GM12873 (cell line): Measurements from ENCODE around the gene LIN37.

ENCODE experiments used
- TF ChIP-seq, protein P1 (sequence below): IDR thresholded peaks from 2 replicates; pipeline ENCODE4 v1.5.1; 2012; ENCODE audit warnings: low read depth, mild to moderate bottlenecking, moderate library complexity, low read length, control low read depth; ENCODE audit not compliant: insufficient read depth; ENCODE audit errors: missing control alignments

The LIN37 gene

DNA sequence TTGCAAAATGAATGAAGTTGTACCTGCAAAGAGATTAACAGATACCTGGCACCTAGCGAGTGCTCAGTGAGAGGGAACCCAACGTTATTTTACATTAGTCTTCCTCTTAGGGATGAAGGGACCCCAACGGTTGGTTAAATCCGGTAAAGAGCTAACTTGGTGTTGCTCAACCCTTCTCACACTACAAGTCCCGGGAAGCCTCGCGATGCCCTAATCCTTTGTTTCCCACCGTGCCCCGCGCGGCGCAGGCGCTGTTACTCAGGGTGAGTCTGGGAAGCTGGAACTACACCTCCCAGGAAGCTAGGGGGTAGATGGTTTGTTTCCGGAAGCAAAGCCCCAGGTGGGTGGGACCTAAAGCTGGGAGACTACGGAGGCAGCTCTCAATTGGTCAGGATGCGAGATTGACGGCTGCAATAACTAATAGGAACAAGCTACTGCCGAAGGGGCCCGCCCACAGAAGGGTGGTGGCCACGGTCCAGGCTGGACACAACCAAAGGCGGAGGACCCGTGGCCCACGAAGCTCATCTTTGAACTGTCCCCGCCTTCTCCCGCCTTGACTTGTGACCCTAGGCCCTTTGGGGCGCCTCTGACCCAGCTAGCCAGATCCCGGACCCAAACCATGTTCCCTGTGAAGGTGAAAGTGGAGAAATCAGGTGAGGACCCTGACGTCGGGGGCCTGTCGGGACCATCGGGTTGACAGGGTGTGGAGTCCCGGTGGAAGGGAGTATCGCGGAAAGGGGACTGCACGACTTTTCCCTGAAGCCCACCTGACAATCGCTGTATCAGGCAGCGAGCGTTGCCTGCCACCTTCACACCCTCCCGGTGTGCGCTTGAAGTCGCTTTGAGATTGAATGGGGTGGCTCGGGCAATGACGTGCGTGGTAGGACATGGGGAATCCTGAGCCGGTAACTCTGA, at the start of gene LIN37:
LIN37 (plus strand) TSS at position 471 of the 915 bp plus-strand sequence; CDS start at position 620, 149 bp downstream.
- TF ChIP-seq, protein P1, sequence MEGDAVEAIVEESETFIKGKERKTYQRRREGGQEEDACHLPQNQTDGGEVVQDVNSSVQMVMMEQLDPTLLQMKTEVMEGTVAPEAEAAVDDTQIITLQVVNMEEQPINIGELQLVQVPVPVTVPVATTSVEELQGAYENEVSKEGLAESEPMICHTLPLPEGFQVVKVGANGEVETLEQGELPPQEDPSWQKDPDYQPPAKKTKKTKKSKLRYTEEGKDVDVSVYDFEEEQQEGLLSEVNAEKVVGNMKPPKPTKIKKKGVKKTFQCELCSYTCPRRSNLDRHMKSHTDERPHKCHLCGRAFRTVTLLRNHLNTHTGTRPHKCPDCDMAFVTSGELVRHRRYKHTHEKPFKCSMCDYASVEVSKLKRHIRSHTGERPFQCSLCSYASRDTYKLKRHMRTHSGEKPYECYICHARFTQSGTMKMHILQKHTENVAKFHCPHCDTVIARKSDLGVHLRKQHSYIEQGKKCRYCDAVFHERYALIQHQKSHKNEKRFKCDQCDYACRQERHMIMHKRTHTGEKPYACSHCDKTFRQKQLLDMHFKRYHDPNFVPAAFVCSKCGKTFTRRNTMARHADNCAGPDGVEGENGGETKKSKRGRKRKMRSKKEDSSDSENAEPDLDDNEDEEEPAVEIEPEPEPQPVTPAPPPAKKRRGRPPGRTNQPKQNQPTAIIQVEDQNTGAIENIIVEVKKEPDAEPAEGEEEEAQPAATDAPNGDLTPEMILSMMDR, result no peak

DNA sequence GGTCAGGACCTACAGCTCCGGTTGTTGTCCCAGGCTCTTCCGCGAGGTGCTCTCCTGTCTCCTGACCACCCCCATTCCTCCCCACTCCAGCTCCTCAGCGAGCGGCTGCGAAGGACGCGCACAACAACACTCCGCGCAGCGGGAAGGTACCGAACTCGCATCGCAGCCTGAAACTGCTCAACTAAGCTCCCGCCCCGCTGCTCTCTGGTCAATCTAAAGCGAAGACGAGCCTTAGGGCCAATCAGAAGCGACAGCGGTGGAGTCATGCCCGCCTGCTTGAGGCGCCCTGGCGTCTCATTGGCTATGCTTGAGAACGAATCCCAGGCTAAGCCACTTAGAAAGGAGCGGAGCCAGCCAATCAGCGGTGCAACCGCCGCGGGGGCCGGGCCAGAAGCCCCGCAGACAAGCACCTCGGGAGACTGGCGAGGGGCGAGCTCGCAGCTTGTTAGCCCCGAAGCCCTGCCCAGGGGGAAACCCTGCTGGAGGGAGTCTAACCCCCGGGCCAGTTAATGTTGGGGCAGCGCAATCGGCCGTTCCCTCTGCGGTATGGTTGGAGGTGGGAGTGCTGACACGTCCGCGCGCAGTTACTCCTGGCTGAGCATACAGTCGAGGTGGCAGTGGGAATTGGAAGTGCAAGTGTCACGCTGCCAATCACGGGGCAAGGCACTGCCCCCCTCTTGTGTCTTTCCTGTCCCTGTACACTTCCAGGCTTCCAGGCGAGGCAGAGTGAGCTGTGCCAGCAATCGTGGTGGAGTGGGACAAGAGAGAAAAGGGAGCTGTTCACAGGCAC, 46.0 kb upstream of the LIN37 start:
- TF ChIP-seq, protein P1, result no peak

- TF ChIP-seq, protein P1, result no peak
Observed at GRCh38 chr19:35703343-35703742, 45.0 kb upstream of the LIN37 start.

- TF ChIP-seq, protein P1, result no peak
Observed at GRCh38 chr19:35704218-35704617, 44.2 kb upstream of the LIN37 start, which contains the start of gene ZBTB32. Gene ZBTB32, plus strand, starts transcription at chr19:35704558. Its CDS starts 10,069 bp downstream, at chr19:35714627.

- TF ChIP-seq, protein P1, result no peak
Observed at GRCh38 chr19:35708391-35708790, 40.0 kb upstream of the LIN37 start.

GRCh38 chr19:35710784-35711723, 37.3 kb upstream of the LIN37 start:
- TF ChIP-seq, protein P1, result no peak
